HepG2 (cell line): ENCODE data around the gene UNC13D. TPM values are rescaled to one million over a fixed set of nuclear protein-coding genes. Genes with fewer than 3 reads are reported as not detected.
A peak's percentile ranks its signal among the peaks of the same experiment; 100 is the strongest.

ENCODE experiments used
- AKAP8 ChIP-seq: sonication (generic); formaldehyde crosslinking; IDR thresholded peaks from 2 replicates; pipeline ENCODE4 v1.5.1; 2020; ENCODE audit warnings: mild to moderate bottlenecking, missing genetic modification reagents
- GLI4 ChIP-seq: sonication (generic); formaldehyde crosslinking; IDR thresholded peaks from 2 replicates; pipeline ENCODE4 v1.5.1; 2020; ENCODE audit warnings: missing genetic modification reagents, mild to moderate bottlenecking, moderate library complexity, borderline replicate concordance
- HOXD1 ChIP-seq: sonication (generic); formaldehyde crosslinking; IDR thresholded peaks from 2 replicates; pipeline ENCODE4 v1.5.0; 2020; ENCODE audit warnings: missing genetic modification reagents
- RAD51 ChIP-seq: fragments of 450-650 bp; IDR thresholded peaks from 2 replicates; pipeline ENCODE4 v1.6.1; 2016; ENCODE audit warnings: borderline replicate concordance
- REPIN1 ChIP-seq: sonication (generic); formaldehyde crosslinking; IDR thresholded peaks from 2 replicates; pipeline ENCODE4 v1.8.0; 2022; ENCODE audit warnings: missing genetic modification reagents, low read depth, mild to moderate bottlenecking, borderline replicate concordance
- SRY ChIP-seq: sonication (generic); formaldehyde crosslinking; IDR thresholded peaks from 2 replicates; pipeline ENCODE4 v1.8.0; 2022; ENCODE audit warnings: mild to moderate bottlenecking, missing genetic modification reagents
- TBP ChIP-seq: sonication (generic); formaldehyde crosslinking; IDR thresholded peaks from 2 replicates; pipeline ENCODE4 v1.5.0; 2020; ENCODE audit warnings: missing genetic modification reagents
- TIGD3 ChIP-seq: sonication (generic); formaldehyde crosslinking; IDR thresholded peaks from 2 replicates; pipeline ENCODE4 v1.5.1; 2020; ENCODE audit warnings: mild to moderate bottlenecking, missing genetic modification reagents, borderline replicate concordance
- ZBED4 ChIP-seq: sonication (generic); formaldehyde crosslinking; IDR thresholded peaks from 2 replicates; pipeline ENCODE4 v1.4.0; 2020; ENCODE audit warnings: missing genetic modification reagents, borderline replicate concordance
- ZBTB49 ChIP-seq: sonication (generic); formaldehyde crosslinking; IDR thresholded peaks from 2 replicates; pipeline ENCODE4 v1.4.0; 2020; ENCODE audit warnings: missing genetic modification reagents, borderline replicate concordance
- ZNF430 ChIP-seq: sonication (generic); formaldehyde crosslinking; IDR thresholded peaks from 2 replicates; pipeline ENCODE4 v1.9.0; 2021; ENCODE audit warnings: mild to moderate bottlenecking, missing genetic modification reagents
- ZNF441 ChIP-seq: sonication (generic); formaldehyde crosslinking; IDR thresholded peaks from 2 replicates; pipeline ENCODE4 v1.7.0; 2021; ENCODE audit warnings: missing genetic modification reagents, borderline replicate concordance
- ZNF496 ChIP-seq: sonication (generic); formaldehyde crosslinking; IDR thresholded peaks from 2 replicates; pipeline ENCODE4 v1.8.1; 2023; ENCODE audit warnings: mild to moderate bottlenecking, moderate library complexity, missing genetic modification reagents; ENCODE audit not compliant: insufficient replicate concordance
- ZNF841 ChIP-seq: sonication (generic); formaldehyde crosslinking; IDR thresholded peaks from 2 replicates; pipeline ENCODE4 v1.8.1; 2023; ENCODE audit warnings: missing genetic modification reagents, borderline replicate concordance
- ZXDC ChIP-seq: sonication (generic); formaldehyde crosslinking; IDR thresholded peaks from 2 replicates; pipeline ENCODE4 v1.5.0; 2020; ENCODE audit warnings: mild to moderate bottlenecking, missing genetic modification reagents
- polyA plus RNA-seq, 8 experiments: library from polyadenylated mRNA; depleted of rRNA in 3 of 8; stranded (reverse) in 7 of 8; unstranded in 1 of 8; fragments of >200 nt; fragmentation: Illumina TruSeq in 4 of 8; extraction: Trizol in 4 of 8; gene quantifications; 2 replicates each; pipeline versions ENCODE4 v1.2.1 to v1.2.3, GENCODE V29; 2011 to 2016; ENCODE audit warnings: low read depth in 4 of 8, missing spikeins in 1 of 8, mixed read lengths in 1 of 8; ENCODE audit not compliant: insufficient read depth in 1 of 8
- total RNA-seq, 5 experiments: library from RNA; depleted of rRNA; stranded (reverse); fragments of >200 nt; fragmentation: Illumina TruSeq; extraction: Trizol; gene quantifications; 2 replicates each; pipeline ENCODE4 v1.2.3, GENCODE V29; 2016; ENCODE audit warnings: low read depth in 1 of 5

The UNC13D gene
- total and polyA plus RNA-seq, 2 of the 13 experiments (the other 11 are each of a cell fraction or from before 2014, with no cell fraction given): 29.7 to 42.7 TPM

GRCh38 chr17:75828741-75829140 lies 15.5 kb downstream of the UNC13D start (continued):
- TF ChIP-seq ZBED4 (CRISPR knock-in tag) (no peak), ZNF441 (CRISPR knock-in tag) (no peak), ZNF841 (CRISPR knock-in tag) (no peak), AKAP8 (CRISPR knock-in tag) (0 out of 2 replicates have a peak, but pooled peaks have one; percentile 45), SRY (no peak), TBP (CRISPR knock-in tag) (no peak), ZNF430 (CRISPR knock-in tag) (no peak), GLI4 (no peak), HOXD1 (CRISPR knock-in tag) (no peak), ZNF496 (CRISPR knock-in tag) (no peak), REPIN1 (CRISPR knock-in tag) (no peak), TIGD3 (no peak), RAD51 (no peak), ZBTB49 (CRISPR knock-in tag) (no peak), ZXDC (CRISPR knock-in tag) (no peak)
- TF ChIP-seq, all 625 proteins: peak for 6
